SIG-M5 treated with dmso at 0.1 percent for 504 hours (cell line): ENCODE data around the gene KLRF2.

Experiments
- DNase-seq: peaks from one replicate; lab custom pipeline; 2025; ENCODE audit not compliant: unreplicated experiment; lab: John Stamatoyannopoulos, UW

KLRF2 gene

GRCh38 chr12:9933958-9934357, 52.7 kb downstream of the KLRF2 start:
- DNase-seq, result no peak

GRCh38 chr12:9935026-9935425, 53.7 kb downstream of the KLRF2 start:
- DNase-seq, result no peak

GRCh38 chr12:9936591-9936990, 55.3 kb downstream of the KLRF2 start:
- DNase-seq, result peak; percentile 50

- DNase-seq, result peak; percentile 37
These were observed 59.1 kb downstream of the KLRF2 start for GRCh38 chr12:9940375-9940774.

GRCh38 chr12:9941838-9942237, 60.5 kb downstream of the KLRF2 start:
- DNase-seq, result no peak

GRCh38 chr12:9943240-9943639, 62.0 kb downstream of the KLRF2 start:
- no peak for DNase-seq

- DNase-seq, result peak; percentile 21
These were observed 63.1 kb downstream of the KLRF2 start for GRCh38 chr12:9944391-9944790.
